Gastrocnemius medialis (tissue), 4 donors: ENCODE measurements around the gene CFAP100. TPM values are rescaled to one million over a fixed set of nuclear protein-coding genes. Genes with fewer than 3 reads are reported as not detected.
A peak's percentile ranks its signal among the peaks of the same experiment; 100 is the strongest.

ENCODE experiments used
- ATAC-seq, 2 donors: fragments of 150-250 bp; one replicate each; pipeline ENCODE4 v1.9.1; 2016
- DNase-seq, 2 donors: peaks; one replicate each; pipeline ENCODE4 v3.0.0-alpha.2; 2019
- H3K27ac ChIP-seq, 4 donors: fragments of 200-600 bp; sonication (generic); 1 replicate in 1 of 4; 2 replicates in 3 of 4; pipeline ENCODE4 v1.5.1; 2016 to 2018; ENCODE audit warnings: mild to moderate bottlenecking in 2 of 4, moderate library complexity in 1 of 4
- H3K27me3 ChIP-seq, 3 donors: fragments of 200-600 bp; sonication (generic) in 2 of 3; 1 replicate in 1 of 3; 2 replicates in 2 of 3; pipeline versions ENCODE4 v1.5.1 to v1.6.0; 2016 to 2019; ENCODE audit warnings: mild to moderate bottlenecking in 1 of 3, moderate library complexity in 1 of 3
- H3K36me3 ChIP-seq, 2 donors: fragments of 200-600 bp; sonication (generic) in 1 of 2; one replicate each; pipeline ENCODE4 v1.5.1; 2017 to 2018
- H3K4me1 ChIP-seq, 2 donors: fragments of 200-600 bp; sonication (generic) in 1 of 2; one replicate each; pipeline ENCODE4 v1.5.1; 2016 to 2017; ENCODE audit warnings: mild to moderate bottlenecking in 2 of 2
- H3K4me3 ChIP-seq, 4 donors: fragments of 200-600 bp; sonication (generic) in 3 of 4; 1 replicate in 1 of 4; 2 replicates in 3 of 4; pipeline ENCODE4 v1.5.1; 2016 to 2019; ENCODE audit warnings: mild to moderate bottlenecking in 2 of 4
- H3K9me3 ChIP-seq, 3 donors: fragments of 200-600 bp; sonication (generic) in 2 of 3; 1 replicate in 1 of 3; 2 replicates in 2 of 3; pipeline ENCODE4 v1.5.1; 2016 to 2019
- CTCF ChIP-seq, 5 experiments: fragments of 450-650 bp in 3 of 5; fragments of 200-600 bp in 2 of 5; sonication (generic) in 2 of 5; IDR thresholded peaks in 4 of 5; conservative IDR thresholded peaks in 1 of 5; 1 replicate in 4 of 5; 2 replicates in 1 of 5; pipeline ENCODE4 v1.5.1; 2016 to 2019; ENCODE audit warnings: antibody characterized with exemption in 5 of 5, mild to moderate bottlenecking in 3 of 5, moderate library complexity in 3 of 5
- POLR2A ChIP-seq, 2 donors: fragments of 450-650 bp; IDR thresholded peaks; one replicate each; pipeline ENCODE4 v1.6.1; 2017; ENCODE audit warnings: antibody characterized with exemption in 2 of 2, mild to moderate bottlenecking in 2 of 2, moderate library complexity in 2 of 2
- in situ Hi-C, 4 donors: fragments of 200-750 bp; cut with MboI; loops; one replicate each; pipeline versions ENCODE4 v1.15.0 to v1.8.0; 2017; ENCODE audit warnings: low sequenced_read_pairs in 4 of 4
- intact Hi-C: fragments of 100-400 bp; cut with DNase I; formaldehyde crosslinking; loops from one replicate; pipeline ENCODE4 v1.15.1; 2023; ENCODE audit warnings: low total_unique reads
- total RNA-seq, 4 donors: library from RNA; depleted of rRNA; stranded (reverse); fragments of >200 nt; gene quantifications; one replicate each; pipeline versions ENCODE4 v1.1.0 to v1.2.3, GENCODE V29; 2016

CFAP100 gene
- total RNA-seq, 4 donors from 2014 or later = not detected

- Histone ChIP-seq H3K36me3 (no peaks in the 10 kb centered on the region), H3K27me3 (no peaks in the 10 kb centered on the region)
- in situ Hi-C loops = no loop called here
Measured at GRCh38 chr3:126360046-126360713, 34.5 kb upstream of the CFAP100 start.

GRCh38 chr3:126360714-126361060, 34.0 kb upstream of the CFAP100 start:
- ATAC-seq (no peak), DNase-seq (peak in 1 of 2 donors; percentile 7)
- Histone ChIP-seq H3K27me3 (no peaks in the 10 kb centered on the region), H3K4me3 (no peak overlapping the region), H3K4me1 (peaks cover 8 to 16% of the 10 kb centered on the region in 2 donors), H3K27ac (no peak overlapping the region), H3K9me3 (no peaks in the 10 kb centered on the region), H3K36me3 (no peaks in the 10 kb centered on the region)
- intact Hi-C loops = no loop called here
- TF ChIP-seq POLR2A (IDR thresholded peaks at IDR 0.05) (no peak), CTCF (IDR thresholded peaks at IDR 0.05 in 4 of 5, conservative IDR thresholded peaks at IDR 0.05 in 1 of 5) (no peak)
- in situ Hi-C loops = no loop called here

More at GRCh38 chr3:126360046-126360713, 34.5 kb upstream of the CFAP100 start:
- ATAC-seq (no peak), DNase-seq (peak in 1 of 2 donors; percentile 12)
- intact Hi-C loops = no loop called here
- H3K4me1 ChIP-seq = peaks cover 12 to 20% of the 10 kb centered on the region in 2 donors
- TF ChIP-seq CTCF (IDR thresholded peaks at IDR 0.05 in 4 of 5, conservative IDR thresholded peaks at IDR 0.05 in 1 of 5) (no peak), POLR2A (IDR thresholded peaks at IDR 0.05) (no peak)
- H3K27ac ChIP-seq = no peak overlapping the region
- no peaks in the 10 kb centered on the region for H3K9me3 ChIP-seq
- H3K4me3 ChIP-seq = no peak overlapping the region

GRCh38 chr3:126361211-126361610, 33.5 kb upstream of the CFAP100 start:
- H3K27me3 ChIP-seq = no peaks in the 10 kb centered on the region
- DNase-seq (no peak), ATAC-seq (no peak)
- TF ChIP-seq CTCF (IDR thresholded peaks at IDR 0.05 in 4 of 5, conservative IDR thresholded peaks at IDR 0.05 in 1 of 5) (no peak), POLR2A (IDR thresholded peaks at IDR 0.05) (no peak)
- in situ Hi-C loops (no loop called here), intact Hi-C loops (no loop called here)
- no peaks in the 10 kb centered on the region for H3K36me3 ChIP-seq
- H3K27ac ChIP-seq = no peak overlapping the region
- peaks cover 8 to 16% of the 10 kb centered on the region in 2 donors for H3K4me1 ChIP-seq
- no peaks in the 10 kb centered on the region for H3K9me3 ChIP-seq
- no peak overlapping the region for H3K4me3 ChIP-seq

- H3K36me3 ChIP-seq = no peaks in the 10 kb centered on the region
- no peaks in the 10 kb centered on the region for H3K9me3 ChIP-seq
- H3K4me3 ChIP-seq = no peak overlapping the region
- ATAC-seq (no peak), DNase-seq (peak in 1 of 2 donors; percentile 10)
- no peaks in the 10 kb centered on the region for H3K27me3 ChIP-seq
- intact Hi-C loops = no loop called here
- H3K4me1 ChIP-seq = peaks cover under 1% of the 10 kb centered on the region in 2 donors
- H3K27ac ChIP-seq = no peak overlapping the region
- no peak for TF ChIP-seq CTCF (IDR thresholded peaks at IDR 0.05 in 4 of 5, conservative IDR thresholded peaks at IDR 0.05 in 1 of 5)
- TF ChIP-seq POLR2A (IDR thresholded peaks at IDR 0.05) = no peak
- in situ Hi-C loops = no loop called here
Measured at GRCh38 chr3:126364130-126364695, 30.5 kb upstream of the CFAP100 start.
